Umbilical cord (tissue), 2 donors: Measurements from ENCODE around the gene PNMA8B. TPM values are rescaled to one million over a fixed set of nuclear protein-coding genes. Genes with fewer than 3 reads are reported as not detected.
"Not testable (repeated sequence)": the region's sequence is repeated elsewhere in the genome, so short reads cannot be mapped to it uniquely, and the experiment has no call there.

Source experiments
- DNase-seq: peaks from one replicate; pipeline ENCODE4 v3.0.0-alpha.2; 2015; ENCODE audit warnings: low spot score
- total RNA-seq: library from RNA; depleted of rRNA; stranded (reverse); fragments of >200 nt; gene quantifications from one replicate; pipeline ENCODE4 v1.2.3, GENCODE V29; 2014; ENCODE audit warnings: low replicate concordance; ENCODE audit not compliant: insufficient read depth

Gene PNMA8B
- total RNA-seq, 1 donor from 2014 or later: 3.1 TPM

GRCh38 chr19:46514589-46515289 lies 19.1 kb upstream of the PNMA8B start:
- no peak for DNase-seq

- peak; percentile 64 for DNase-seq
Measured at GRCh38 chr19:46513461-46514236, 18.0 kb upstream of the PNMA8B start.

DNA sequence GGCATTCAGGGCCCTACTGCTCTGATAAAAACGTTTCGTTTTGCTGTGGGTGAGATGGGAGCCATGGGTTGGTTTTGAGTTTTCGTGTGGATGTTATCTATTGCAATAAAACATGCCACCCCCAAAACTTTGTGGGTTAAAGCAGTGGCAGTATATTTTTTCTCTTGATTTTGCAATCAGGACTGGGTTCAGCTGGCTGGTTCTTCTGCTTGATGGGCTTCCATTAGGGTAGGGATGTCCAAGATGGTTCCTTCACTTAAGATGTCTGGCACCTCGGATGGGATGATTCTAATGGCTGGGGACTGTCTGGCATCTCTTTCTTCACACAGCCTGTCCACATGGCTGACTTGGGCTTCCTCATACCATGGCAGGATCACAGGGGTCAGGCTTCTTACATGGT lies 15.6 kb upstream of the PNMA8B start:
- no peak for DNase-seq

GRCh38 chr19:46508206-46508605 lies 12.5 kb upstream of the PNMA8B start:
- DNase-seq: no peak

GRCh38 chr19:46503848-46504453 lies 8.3 kb upstream of the PNMA8B start:
- DNase-seq: no peak

- DNase-seq: no peak
Measured at GRCh38 chr19:46502891-46503290, 7.2 kb upstream of the PNMA8B start.

GRCh38 chr19:46499692-46500091 lies 4.0 kb upstream of the PNMA8B start:
- DNase-seq: no peak

- no peak for DNase-seq
Measured at GRCh38 chr19:46497773-46498172, 2.1 kb upstream of the PNMA8B start.

DNA sequence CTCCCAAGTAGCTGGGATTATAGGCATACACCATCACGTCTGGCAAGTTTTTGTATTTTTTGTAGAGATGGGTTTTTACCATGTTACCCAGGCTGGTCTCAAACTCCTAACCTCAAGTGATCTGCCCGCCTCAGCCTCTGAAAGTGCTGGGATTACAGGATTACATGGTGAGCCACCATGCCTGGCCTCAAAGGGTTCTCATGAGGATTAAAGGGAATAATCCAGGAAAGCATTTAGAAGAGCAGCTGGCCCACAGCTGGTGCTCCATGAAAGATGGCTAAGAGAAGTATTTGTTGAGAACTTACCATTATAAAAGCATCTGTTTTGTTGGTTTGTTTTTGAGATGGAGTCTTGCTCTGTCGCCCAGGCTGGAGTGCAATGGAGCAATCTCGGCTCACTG lies 1.2 kb upstream of the PNMA8B start:
- DNase-seq: not testable (repeated sequence)

- no peak for DNase-seq
Measured at GRCh38 chr19:46496304-46496703, 637 bp upstream of the PNMA8B start.

DNA sequence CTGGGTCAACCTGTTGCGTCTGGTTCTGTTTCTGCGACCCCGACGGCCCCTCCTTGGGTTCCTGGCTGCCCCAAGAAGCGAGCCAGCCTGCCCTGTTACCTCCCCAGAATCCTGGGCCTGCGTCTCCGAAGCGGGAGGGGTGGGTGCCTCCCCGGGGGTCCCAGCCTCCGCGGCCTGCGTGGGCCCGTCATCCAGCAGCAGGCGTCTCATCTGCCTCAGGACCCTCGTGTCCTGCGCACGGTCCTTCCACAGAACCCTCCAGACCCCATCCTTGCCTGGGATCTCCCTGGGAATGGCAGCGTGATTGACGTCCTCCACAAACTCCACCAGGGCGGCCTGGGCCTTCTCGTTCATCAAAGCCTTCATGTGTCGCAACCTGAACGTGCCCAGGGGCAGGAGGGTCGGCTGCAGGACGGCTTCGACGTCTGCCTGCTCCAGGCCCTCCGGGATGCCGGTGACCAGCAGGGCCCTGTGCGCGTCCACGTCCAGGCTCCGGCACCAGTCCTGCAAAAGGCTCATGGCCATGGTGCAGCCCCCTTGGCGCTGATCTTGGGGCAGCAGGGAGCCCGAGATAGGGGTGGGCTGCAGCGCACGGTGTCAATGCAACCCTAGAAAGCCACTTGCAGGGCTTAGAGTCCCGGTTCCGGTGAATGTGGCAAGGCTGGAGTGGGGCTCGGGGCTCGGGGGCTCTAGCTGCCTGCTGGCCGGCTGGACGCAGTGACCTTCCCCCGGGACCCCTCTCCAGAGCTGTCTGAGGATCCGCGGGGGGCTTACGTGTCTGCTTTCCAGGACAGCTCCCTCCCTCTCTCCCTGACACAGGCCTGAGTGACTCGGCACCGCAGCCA lies 504 bp downstream of the PNMA8B start:
- no peak for DNase-seq

GRCh38 chr19:46494146-46494940 lies 1.3 kb downstream of the PNMA8B start:
- no peak for DNase-seq

DNA sequence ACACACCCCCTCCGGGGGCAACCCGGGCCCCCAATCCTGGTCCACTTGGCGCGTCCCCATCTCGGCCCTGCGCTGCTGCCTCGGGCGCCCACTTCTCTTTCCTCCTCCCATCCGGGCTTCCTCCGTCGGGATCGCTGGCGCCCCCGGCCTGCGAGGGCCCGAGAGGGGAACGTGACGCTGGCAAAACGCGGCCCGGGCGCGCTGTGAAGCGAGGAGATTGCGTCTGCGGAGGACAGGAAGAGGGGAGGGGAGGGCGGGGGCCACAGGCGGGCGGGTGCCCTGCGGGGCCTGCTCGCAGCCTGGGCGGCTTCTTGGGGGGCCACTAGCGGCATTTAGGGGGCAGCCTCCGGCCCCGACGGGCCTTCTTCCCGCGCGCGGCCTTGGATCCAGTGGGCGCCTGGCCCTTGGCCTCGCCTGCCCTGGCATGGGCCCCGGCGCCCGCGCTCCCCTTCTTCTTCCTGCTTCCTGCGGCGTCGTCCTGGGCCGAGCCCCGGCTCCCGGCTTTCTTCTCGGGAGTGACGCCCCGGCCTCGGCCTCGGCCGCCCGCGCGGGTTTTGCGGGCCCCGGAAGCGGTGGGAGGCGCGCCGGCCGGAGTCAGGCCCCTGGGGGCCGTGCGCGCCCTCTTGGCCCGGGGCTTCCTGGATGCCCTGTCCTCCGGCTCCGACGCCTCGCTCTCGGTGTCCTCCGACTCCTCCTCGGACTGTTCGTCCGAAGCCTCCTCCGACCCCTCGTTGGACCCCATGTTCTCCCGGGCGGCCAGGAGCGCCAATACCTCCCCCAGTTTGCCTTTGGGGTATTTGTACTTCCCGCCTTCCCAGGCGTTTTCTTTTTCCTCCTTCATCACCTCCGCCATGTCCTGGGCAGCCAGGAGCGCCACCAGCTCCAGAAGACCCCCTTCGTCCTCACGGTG lies 2.2 kb downstream of the PNMA8B start:
- DNase-seq: no peak

GRCh38 chr19:46492841-46493235 lies 2.8 kb downstream of the PNMA8B start:
- no peak for DNase-seq

DNA sequence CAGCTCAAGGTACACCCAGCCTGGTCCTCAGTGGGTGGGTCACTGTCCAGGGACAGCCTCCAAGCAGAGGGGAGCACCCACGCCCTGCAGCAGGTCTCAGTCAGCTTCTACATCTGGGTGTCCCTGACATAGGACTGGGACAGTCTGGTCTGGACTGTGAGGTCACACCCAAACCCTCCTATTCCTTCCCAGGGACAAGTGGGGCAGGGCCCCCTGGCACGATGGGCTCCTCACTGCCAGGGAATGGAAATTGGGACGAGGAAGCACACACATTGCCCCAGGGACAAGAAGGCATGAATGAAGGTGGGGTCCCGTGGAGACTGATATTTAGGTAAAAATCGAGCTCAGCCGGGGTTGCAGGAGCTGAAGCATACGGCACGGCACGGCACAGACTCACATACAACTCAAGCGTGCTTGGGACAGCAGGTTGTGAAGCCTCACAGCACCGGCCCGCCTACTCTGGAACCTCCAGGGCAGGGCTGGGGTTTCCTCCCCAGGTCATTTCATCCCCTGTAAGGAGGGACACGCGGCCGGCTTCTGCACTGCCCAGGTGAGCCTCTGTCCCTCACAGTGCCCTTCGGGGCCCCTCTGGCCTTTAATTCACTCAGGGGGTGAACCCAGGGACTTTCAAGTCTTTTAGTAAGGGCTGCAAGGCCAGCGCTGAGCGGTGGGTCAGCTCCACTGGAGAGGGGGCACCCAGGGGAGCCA lies 3.5 kb downstream of the PNMA8B start:
- DNase-seq: no peak

DNA sequence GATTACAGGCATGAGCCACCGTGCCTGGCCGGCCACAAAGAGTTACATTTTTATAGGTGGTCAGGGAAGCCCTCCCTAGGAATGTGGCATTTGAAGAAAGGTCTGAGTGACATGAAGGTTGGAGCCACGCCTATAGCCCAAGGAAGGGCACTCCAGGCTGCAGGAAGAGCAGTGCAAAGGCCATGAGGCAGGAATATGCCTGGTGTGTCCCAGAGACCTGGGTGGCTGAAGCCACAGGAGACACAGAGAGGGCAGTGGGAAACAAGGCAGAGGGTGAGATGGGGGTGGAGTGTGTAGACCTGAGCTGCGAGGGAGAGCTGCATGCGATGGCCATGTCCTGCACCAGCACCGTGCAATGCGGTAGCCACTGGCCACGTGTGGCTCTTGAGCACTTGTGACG lies 4.9 kb downstream of the PNMA8B start:
- no peak for DNase-seq

- DNase-seq: peak; percentile 71
Measured at GRCh38 chr19:46489445-46490272, 6.0 kb downstream of the PNMA8B start.

GRCh38 chr19:46488551-46488950 lies 7.1 kb downstream of the PNMA8B start:
- DNase-seq: no peak
